Testis (tissue), 2 donors: ENCODE data around the gene COX7A1.

Source experiments
- CTCF ChIP-seq, 3 experiments: fragments of 450-650 bp in 2 of 3; fragments of 200-600 bp in 1 of 3; sonication (generic) in 1 of 3; IDR thresholded peaks; one replicate each; pipeline ENCODE4 v1.5.1; 2016 to 2019; ENCODE audit warnings: antibody characterized with exemption in 3 of 3, mild to moderate bottlenecking in 2 of 3, moderate library complexity in 1 of 3
- POLR2A ChIP-seq: fragments of 450-650 bp; IDR thresholded peaks from one replicate; pipeline ENCODE4 v1.6.1; 2017; ENCODE audit warnings: antibody characterized with exemption, mild to moderate bottlenecking, moderate library complexity

- no peak for TF ChIP-seq CTCF (IDR thresholded peaks at IDR 0.05)
- TF ChIP-seq POLR2A, result no peak
Observed at GRCh38 chr19:36101550-36102327, 50.5 kb downstream of the COX7A1 start.
